HUES64 (cell line): Measurements from ENCODE around the gene MAPRE3.

Experiments used
- H3K27ac ChIP-seq: 2 replicates; pipeline ENCODE4 v1.7.0; 2013; ENCODE audit warnings: low read depth, low read length, inconsistent platforms
- H3K27me3 ChIP-seq: 2 replicates; pipeline ENCODE4 v1.6.1; 2013; ENCODE audit warnings: mild to moderate bottlenecking, low read length; ENCODE audit not compliant: insufficient read depth
- H3K36me3 ChIP-seq: 2 replicates; pipeline ENCODE4 v1.6.1; 2013; ENCODE audit warnings: mild to moderate bottlenecking, low read length; ENCODE audit not compliant: insufficient read depth
- H3K4me1 ChIP-seq: 2 replicates; pipeline ENCODE4 v1.6.1; 2013; ENCODE audit warnings: mild to moderate bottlenecking, low read length, moderate library complexity; ENCODE audit not compliant: insufficient read depth
- H3K4me3 ChIP-seq: 2 replicates; pipeline ENCODE4 v1.5.1; 2013; ENCODE audit warnings: mild to moderate bottlenecking, low read length, moderate library complexity
- H3K9ac ChIP-seq: 2 replicates; pipeline ENCODE4 v1.6.1; 2013; ENCODE audit warnings: mild to moderate bottlenecking, low read depth, low read length
- H3K9me3 ChIP-seq: 2 replicates; pipeline ENCODE4 v1.6.1; 2013; ENCODE audit warnings: low read depth, low read length; ENCODE audit not compliant: insufficient read depth
- WGBS: fragments of 150-250, 120-280 bp; methylation state at CpG from one replicate; pipeline ENCODE4 v1.1.7; 2013; ENCODE audit warnings: missing lambda C conversion rate; 5-methylcytosine and 5-hydroxymethylcytosine counted together

Gene MAPRE3

DNA sequence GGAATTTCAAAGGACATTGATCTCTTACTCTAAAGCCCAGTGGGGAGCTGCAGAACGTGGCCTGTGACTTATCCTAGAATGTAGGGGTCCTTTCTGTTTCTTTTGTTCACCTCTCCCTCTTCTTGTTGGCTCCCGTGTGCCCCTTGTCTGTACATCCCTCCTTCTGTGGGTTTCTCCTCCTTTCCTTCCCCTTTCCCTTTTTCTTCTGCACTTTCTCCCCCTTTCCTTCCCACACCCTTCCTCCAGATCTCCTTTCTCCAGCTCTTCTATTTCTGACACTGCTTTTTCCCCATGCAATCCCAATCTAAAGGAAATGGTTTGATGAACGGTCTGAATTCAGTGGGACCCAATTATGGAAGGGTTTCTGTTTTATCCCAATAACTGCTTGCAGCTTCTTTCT lies 35.5 kb upstream of the MAPRE3 start:
- Histone ChIP-seq H3K36me3 (0 out of 2 replicates have a peak, but pooled peaks cover 2% of the 10 kb centered on the region), H3K9me3 (no peaks in the 10 kb centered on the region), H3K27ac (no peak overlapping the region), H3K4me3 (no peak overlapping the region), H3K9ac (no peak overlapping the region), H3K27me3 (no peaks in the 10 kb centered on the region; the same call in 1 of the 2 replicates), H3K4me1 (no peaks in the 10 kb centered on the region)
- WGBS: 69% methylated on average over 3 of the region's 3 CpGs

DNA sequence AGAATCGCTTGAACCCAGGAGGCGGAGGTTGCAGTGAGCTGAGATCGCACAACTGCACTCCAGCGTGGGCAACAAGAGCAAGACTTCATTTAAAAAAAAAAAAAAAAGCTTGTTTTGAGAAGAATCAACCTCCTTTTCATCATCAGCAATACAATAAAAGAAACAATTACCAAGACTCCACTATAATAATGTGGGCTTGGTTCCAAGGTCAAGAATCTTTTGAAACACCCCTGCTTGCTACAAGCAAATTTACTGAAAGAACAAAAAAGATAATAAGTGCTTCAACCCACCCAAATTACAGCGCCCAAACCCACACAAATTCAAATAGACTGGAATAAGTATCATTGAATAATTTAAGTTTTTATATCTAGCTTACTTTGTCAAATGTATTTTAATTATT lies 33.6 kb upstream of the MAPRE3 start:
- H3K9me3 ChIP-seq: no peaks in the 10 kb centered on the region
- H3K36me3 ChIP-seq: peaks cover 2% of the 10 kb centered on the region; the same call in 1 of the 2 replicates
- WGBS: 89% methylated on average over 3 of the region's 5 CpGs
- H3K4me3 ChIP-seq: no peak overlapping the region
- H3K27ac ChIP-seq: no peak overlapping the region
- H3K4me1 ChIP-seq: no peaks in the 10 kb centered on the region
- no peak overlapping the region for H3K9ac ChIP-seq
- no peaks in the 10 kb centered on the region; the same call in 1 of the 2 replicates for H3K27me3 ChIP-seq

DNA sequence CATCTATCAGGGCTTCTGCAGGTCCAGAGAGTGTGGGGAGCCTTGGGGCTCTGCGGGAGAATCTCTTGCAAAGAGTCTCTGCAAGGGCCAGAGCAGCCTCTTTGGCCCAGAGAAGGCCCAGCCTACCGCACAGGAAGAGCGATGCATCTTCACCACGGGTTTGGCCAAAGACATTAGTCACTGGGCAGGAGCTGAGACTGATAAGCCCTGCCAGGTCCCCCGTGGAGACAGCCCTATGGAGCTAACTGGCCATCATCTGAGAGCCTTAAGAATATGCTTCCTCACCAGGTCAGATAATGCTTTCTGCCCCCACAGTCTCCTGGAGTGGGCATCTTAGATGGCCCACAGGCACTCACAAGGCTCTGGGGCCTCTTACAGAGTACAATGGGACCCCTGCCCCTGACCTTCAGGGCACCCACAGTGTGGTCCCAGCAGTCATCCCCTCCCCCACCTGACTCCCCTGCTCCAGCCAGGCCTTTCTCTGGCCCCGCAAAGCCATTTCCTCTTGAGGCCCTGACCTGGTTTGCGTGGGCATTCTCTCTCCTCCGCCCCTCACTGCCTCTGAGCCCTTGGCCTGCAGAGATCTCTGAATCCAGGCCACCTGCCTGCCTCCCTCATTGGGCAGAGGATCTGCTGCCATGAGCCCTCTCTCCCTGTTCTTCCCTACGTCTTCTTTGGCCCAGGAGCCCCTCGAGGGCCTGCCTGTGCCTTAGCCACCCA lies 31.9 kb upstream of the MAPRE3 start:
- Histone ChIP-seq H3K9ac (no peak overlapping the region), H3K27ac (no peak overlapping the region), H3K4me3 (no peak overlapping the region), H3K27me3 (peaks cover 11% of the 10 kb centered on the region), H3K36me3 (peaks cover 2% of the 10 kb centered on the region; the same call in 1 of the 2 replicates), H3K9me3 (no peaks in the 10 kb centered on the region), H3K4me1 (no peaks in the 10 kb centered on the region)
- 78% methylated on average over 10 of the region's 10 CpGs for WGBS

DNA sequence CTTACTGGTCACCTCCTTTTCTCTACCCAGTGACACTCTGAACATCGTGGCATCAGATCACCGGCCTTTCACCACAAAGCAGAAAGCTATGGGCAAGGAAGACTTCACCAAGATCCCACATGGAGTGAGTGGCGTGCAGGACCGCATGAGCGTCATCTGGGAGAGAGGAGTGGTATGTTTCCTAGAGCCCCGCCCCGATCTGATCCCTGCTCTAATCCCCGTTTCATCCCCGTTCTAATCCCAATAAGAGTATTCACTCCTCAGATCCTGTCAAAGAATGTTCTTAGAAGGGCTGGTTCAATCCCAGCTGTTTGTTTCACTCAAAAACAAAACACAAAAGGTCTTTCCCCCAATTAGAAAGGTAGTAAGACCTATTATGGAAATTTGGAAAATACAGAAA lies 30.4 kb upstream of the MAPRE3 start:
- no peaks in the 10 kb centered on the region for H3K9me3 ChIP-seq
- no peaks in the 10 kb centered on the region; the same call in 1 of the 2 replicates for H3K36me3 ChIP-seq
- 90% methylated on average over 9 of the region's 9 CpGs for WGBS
- no peak overlapping the region for H3K27ac ChIP-seq
- no peak overlapping the region for H3K4me3 ChIP-seq
- H3K27me3 ChIP-seq: peaks cover 15% of the 10 kb centered on the region
- no peak overlapping the region for H3K9ac ChIP-seq
- H3K4me1 ChIP-seq: no peaks in the 10 kb centered on the region

DNA sequence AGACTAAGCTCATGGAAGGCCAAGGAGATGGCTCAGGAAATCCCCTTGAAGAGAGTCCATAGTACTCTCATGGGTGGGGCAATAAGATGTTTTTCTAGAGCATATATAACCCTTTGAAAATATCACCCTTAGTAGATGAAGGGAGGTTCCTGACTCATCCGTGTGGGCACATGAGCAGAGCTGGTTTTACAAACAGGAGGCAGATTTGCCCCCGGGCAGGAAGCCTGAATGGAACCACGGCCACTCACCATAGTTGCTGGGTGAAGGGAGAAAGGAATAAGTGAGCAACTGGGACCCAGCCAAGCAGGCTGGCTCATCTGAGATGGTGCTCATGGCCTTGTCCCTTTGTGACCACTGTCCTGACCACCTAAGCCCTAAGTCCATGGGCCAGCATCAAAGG lies 29.0 kb upstream of the MAPRE3 start:
- Histone ChIP-seq H3K9ac (no peak overlapping the region), H3K9me3 (no peaks in the 10 kb centered on the region), H3K4me3 (no peak overlapping the region), H3K27me3 (peaks cover 15% of the 10 kb centered on the region), H3K36me3 (no peaks in the 10 kb centered on the region; the same call in 1 of the 2 replicates), H3K27ac (no peak overlapping the region), H3K4me1 (no peaks in the 10 kb centered on the region)
- WGBS: 86% methylated on average over 3 of the region's 3 CpGs

DNA sequence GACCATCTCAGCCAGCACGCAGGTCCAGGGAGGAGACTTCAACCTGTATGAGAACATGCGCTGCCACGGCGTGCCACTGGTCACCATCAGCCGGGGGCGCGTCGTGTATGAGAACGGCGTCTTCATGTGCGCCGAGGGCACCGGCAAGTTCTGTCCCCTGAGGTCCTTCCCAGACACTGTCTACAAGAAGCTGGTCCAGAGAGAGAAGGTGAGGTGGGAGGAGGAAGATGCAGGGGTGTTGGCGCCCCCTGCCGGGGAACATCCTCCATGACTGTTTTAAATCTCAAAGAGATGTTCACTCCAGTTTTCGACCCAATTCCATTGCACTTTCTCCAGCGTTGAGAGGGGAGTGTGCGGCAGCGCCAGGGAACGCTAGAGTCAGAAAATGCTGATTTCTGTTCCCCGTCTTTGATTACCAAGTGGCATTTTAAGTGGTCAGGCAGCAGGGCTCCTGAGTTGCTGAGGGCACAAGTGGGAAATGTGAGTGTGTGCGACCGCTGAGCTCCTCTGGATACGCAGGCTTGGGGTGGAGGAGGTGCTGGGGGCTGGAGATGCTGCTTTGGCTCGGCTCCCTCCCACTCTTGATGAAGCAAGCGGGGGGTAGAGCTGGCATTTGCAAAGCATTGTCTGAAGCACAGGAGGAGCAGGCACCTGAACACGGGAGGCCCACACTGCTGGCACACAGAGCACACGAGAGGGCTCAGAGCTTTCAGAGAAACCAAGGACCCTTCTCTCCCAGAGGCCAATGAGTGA lies 27.7 kb upstream of the MAPRE3 start:
- peak overlapping the region; percentile 56 for H3K4me3 ChIP-seq
- no peak overlapping the region for H3K27ac ChIP-seq
- H3K36me3 ChIP-seq: no peaks in the 10 kb centered on the region; the same call in 1 of the 2 replicates
- H3K4me1 ChIP-seq: no peaks in the 10 kb centered on the region
- 20% methylated on average over 28 of the region's 28 CpGs for WGBS
- H3K27me3 ChIP-seq: peaks cover 15% of the 10 kb centered on the region
- H3K9me3 ChIP-seq: no peaks in the 10 kb centered on the region
- H3K9ac ChIP-seq: no peak overlapping the region

DNA sequence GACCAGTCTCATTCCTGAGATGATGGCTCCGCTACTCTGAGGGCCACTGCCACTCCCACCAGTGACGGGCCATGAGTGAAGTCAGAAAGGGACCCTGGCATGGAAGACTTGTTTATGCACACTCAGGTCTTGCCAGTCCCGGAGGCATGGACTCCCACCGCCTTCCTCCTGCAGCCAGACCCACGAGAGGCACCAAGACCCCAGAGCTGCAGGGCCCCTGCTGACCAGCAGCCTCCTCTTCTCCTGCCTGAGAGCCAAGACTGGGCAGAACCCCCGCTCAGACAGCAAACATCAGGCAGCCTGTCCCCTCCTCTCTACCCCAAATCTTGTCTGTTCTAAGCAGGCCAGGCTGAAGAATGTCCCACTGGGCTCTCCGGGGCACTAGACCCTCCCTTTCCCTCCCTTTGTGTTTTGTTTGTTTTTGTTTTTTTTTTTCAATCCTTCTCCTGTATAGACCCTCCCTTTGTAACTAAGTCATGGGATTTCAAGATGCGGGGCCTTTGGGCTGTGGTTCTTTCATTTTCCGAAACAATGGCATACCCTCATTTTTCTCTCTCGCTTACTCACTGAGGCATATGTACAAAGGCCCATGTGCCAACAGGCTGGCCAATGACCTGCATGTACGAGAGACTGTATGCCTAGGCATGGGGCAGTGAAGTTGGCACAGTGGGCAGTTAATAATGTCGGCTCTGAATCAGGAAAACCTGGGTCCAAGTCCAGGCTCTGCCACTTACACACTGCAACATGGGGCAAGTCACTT lies 24.3 kb upstream of the MAPRE3 start:
- Histone ChIP-seq H3K27me3 (peaks cover 15% of the 10 kb centered on the region), H3K9me3 (no peaks in the 10 kb centered on the region), H3K36me3 (no peaks in the 10 kb centered on the region), H3K27ac (no peak overlapping the region), H3K4me3 (no peak overlapping the region), H3K9ac (no peak overlapping the region), H3K4me1 (no peaks in the 10 kb centered on the region)
- whole genome bisulfite sequencing: 88% methylated on average over 11 of the region's 12 CpGs

DNA sequence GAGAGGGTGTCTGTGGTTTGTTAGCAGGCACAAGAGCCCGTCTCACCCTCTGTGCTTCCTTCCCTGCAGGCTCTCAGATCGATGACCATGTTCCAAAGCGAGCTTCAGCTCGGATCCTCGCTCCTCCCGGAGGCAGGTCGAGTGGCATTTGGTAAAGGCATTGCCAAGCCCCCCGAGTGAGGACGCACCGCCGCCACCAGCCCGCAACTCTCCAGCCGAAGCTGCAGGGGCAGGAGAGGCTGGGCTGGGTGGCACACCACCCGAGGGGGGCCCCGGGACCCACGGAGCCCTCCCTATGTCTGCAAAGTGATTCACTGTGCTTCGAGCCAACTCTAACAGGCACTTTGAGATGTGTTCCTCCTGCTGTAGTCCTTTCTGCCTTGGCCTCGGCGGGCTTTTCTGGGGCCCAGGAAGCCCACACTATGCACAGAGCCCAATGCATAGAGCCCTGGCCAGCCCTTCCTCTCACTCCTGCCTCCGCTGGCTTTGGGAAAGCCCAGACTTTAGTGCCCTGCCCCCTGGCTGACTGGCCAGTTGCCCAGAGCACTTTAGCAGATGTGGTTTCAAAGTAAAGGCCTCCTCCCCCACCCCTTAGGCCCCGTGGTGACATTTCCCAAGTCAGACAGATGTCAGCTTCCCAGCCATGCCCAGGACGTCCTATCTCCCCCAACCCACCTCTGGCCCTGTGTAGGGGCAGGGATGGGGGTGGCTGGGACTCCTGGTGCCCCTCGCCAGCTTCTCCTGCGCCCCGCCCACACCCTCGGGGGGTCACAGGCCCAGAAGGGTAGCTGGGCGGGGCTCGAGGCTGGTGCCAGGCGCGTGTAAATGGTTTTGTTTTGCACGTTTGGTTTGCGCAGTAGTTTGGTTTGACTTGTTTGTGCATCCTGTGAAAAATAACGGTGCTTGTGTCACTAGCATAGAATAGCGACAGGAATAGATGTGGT lies 23.3 kb upstream of the MAPRE3 start:
- WGBS: 82% methylated on average over 33 of the region's 34 CpGs
- H3K9ac ChIP-seq: no peak overlapping the region
- no peaks in the 10 kb centered on the region for H3K9me3 ChIP-seq
- H3K4me3 ChIP-seq: no peak overlapping the region
- no peaks in the 10 kb centered on the region for H3K4me1 ChIP-seq
- no peaks in the 10 kb centered on the region for H3K36me3 ChIP-seq
- H3K27ac ChIP-seq: no peak overlapping the region
- peaks cover 14% of the 10 kb centered on the region for H3K27me3 ChIP-seq

DNA sequence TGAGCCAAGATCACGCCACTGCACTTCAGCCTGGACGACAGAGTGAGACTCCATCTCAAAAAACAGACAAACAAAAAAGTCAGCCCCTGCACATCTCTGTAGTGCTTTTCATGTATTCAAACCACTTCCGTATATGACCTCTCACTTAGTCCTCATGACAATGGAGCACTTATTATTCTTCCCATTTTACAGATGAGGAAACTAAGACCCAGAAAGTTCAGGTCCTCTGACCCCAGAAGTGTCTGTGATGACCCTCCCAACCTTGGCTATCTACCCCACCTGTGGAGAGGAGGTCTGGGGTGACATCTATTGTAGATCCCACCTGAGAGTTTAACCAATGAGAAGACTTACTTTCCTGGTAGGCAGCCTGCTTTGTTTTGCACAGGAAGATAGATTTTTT lies 21.6 kb upstream of the MAPRE3 start:
- H3K4me3 ChIP-seq: no peak overlapping the region
- H3K36me3 ChIP-seq: no peaks in the 10 kb centered on the region
- H3K4me1 ChIP-seq: 0 out of 2 replicates have a peak, but pooled peaks cover 3% of the 10 kb centered on the region
- H3K9me3 ChIP-seq: no peaks in the 10 kb centered on the region
- H3K9ac ChIP-seq: no peak overlapping the region
- H3K27me3 ChIP-seq: peaks cover under 1% of the 10 kb centered on the region; the same call in 1 of the 2 replicates
- WGBS: 93% methylated on average over 3 of the region's 3 CpGs
- no peak overlapping the region for H3K27ac ChIP-seq

DNA sequence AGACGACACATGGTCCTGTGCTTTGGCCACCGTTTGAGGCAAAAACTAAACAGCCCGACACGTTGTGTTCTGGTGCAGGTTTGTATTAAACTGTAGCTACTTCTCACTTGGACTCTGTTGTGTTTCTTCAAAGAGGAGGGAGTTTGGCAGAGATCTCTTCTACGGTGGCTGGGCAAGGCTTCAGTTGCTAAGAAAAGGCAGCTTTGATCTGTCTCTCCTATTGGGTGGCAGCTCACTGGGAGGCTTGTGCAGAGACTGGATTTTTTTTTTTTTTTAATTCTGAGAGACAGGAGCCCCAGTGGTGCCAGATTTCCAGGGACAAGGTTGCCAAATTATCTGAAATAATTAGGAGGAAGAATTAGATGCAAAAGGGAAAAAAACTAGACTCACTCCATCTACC lies 20.2 kb upstream of the MAPRE3 start:
- no peak overlapping the region for H3K9ac ChIP-seq
- H3K9me3 ChIP-seq: no peaks in the 10 kb centered on the region
- H3K4me3 ChIP-seq: no peak overlapping the region
- no peak overlapping the region for H3K27ac ChIP-seq
- WGBS: 93% methylated on average over 5 of the region's 5 CpGs
- H3K27me3 ChIP-seq: no peaks in the 10 kb centered on the region
- H3K4me1 ChIP-seq: 0 out of 2 replicates have a peak, but pooled peaks cover 3% of the 10 kb centered on the region
- no peaks in the 10 kb centered on the region for H3K36me3 ChIP-seq
